DND-41 (cell line): ENCODE data around the gene HSD17B2.

Source experiments
- ATAC-seq: fragments of 200-7000 bp; cut with Tn5 transposase; 3 replicates; pipeline ENCODE4 v1.9.1; 2021; ENCODE audit warnings: low read depth; ENCODE audit not compliant: insufficient read depth
- DNase-seq: peaks from one replicate; pipeline ENCODE4 v3.0.0-alpha.2; 2020
- H2AFZ ChIP-seq: 2 replicates; pipeline ENCODE4 v1.6.0; 2012; ENCODE audit warnings: low read depth, low read length
- H3K27ac ChIP-seq: 2 replicates; pipeline ENCODE4 v1.5.1; 2012; ENCODE audit warnings: low read length, inconsistent platforms
- H3K27me3 ChIP-seq: fragments of 200-600 bp; sonication (generic); 2 replicates; pipeline ENCODE4 v1.6.0; 2012; ENCODE audit warnings: low read length, mild to moderate bottlenecking, inconsistent platforms; ENCODE audit not compliant: insufficient read depth, poor library complexity
- H3K36me3 ChIP-seq: 2 replicates; pipeline ENCODE4 v1.5.1; 2012; ENCODE audit warnings: low read length, inconsistent platforms; ENCODE audit not compliant: insufficient read depth
- H3K4me1 ChIP-seq: 2 replicates; pipeline ENCODE4 v1.5.1; 2012; ENCODE audit warnings: mild to moderate bottlenecking, low read length; ENCODE audit not compliant: insufficient read depth
- H3K4me2 ChIP-seq: 2 replicates; pipeline ENCODE4 v1.6.0; 2012; ENCODE audit warnings: mild to moderate bottlenecking, moderate library complexity, low read length, inconsistent platforms; ENCODE audit not compliant: insufficient read depth
- H3K4me3 ChIP-seq, 2 experiments: fragments of 200-600 bp in 1 of 2; shearing (Covaris generic) in 1 of 2; 2 replicates each; pipeline ENCODE4 v1.5.1; 2012 to 2016; ENCODE audit warnings: inconsistent platforms in 2 of 2, low read length in 2 of 2, mild to moderate bottlenecking in 2 of 2, low read depth in 1 of 2, moderate library complexity in 1 of 2
- H3K79me2 ChIP-seq: 2 replicates; pipeline ENCODE4 v1.6.0; 2012; ENCODE audit warnings: low read length, inconsistent platforms; ENCODE audit not compliant: insufficient read depth
- H3K9ac ChIP-seq: 2 replicates; pipeline ENCODE4 v1.6.0; 2012; ENCODE audit warnings: low read depth, mild to moderate bottlenecking, inconsistent platforms, low read length, moderate library complexity
- H3K9me3 ChIP-seq: 2 replicates; pipeline ENCODE4 v1.5.1; 2012; ENCODE audit warnings: low read length, moderate library complexity, mild to moderate bottlenecking, inconsistent platforms; ENCODE audit not compliant: insufficient read depth, severe bottlenecking
- H4K20me1 ChIP-seq: 2 replicates; pipeline ENCODE4 v1.6.0; 2012; ENCODE audit warnings: low read length; ENCODE audit not compliant: insufficient read depth
- EZH2 ChIP-seq: IDR thresholded peaks from 3 replicates; pipeline ENCODE4 v1.6.1; 2012; ENCODE audit warnings: borderline replicate concordance, low read depth, mild to moderate bottlenecking, moderate library complexity, low read length, inconsistent platforms; ENCODE audit not compliant: severe bottlenecking
- TF ChIP-seq, protein P1 (sequence below): IDR thresholded peaks from 2 replicates; pipeline ENCODE4 v1.5.1; 2012; ENCODE audit warnings: borderline replicate concordance, low read length, moderate library complexity, mild to moderate bottlenecking; ENCODE audit not compliant: poor library complexity, severe bottlenecking; ENCODE audit errors: extremely low read depth

The HSD17B2 gene

GRCh38 chr16:82085011-82085779 lies 50.1 kb downstream of the HSD17B2 start:
- H3K79me2 ChIP-seq: no peaks in the 10 kb centered on the region
- H2AFZ ChIP-seq: no peak overlapping the region
- H3K4me2 ChIP-seq: no peak overlapping the region
- no peaks in the 10 kb centered on the region for H3K4me1 ChIP-seq
- H3K9ac ChIP-seq: no peak overlapping the region
- no peaks in the 10 kb centered on the region for H4K20me1 ChIP-seq
- ATAC-seq (no peak), DNase-seq (no peak)
- H3K4me3 ChIP-seq: no peak overlapping the region
- TF ChIP-seq, protein P1, sequence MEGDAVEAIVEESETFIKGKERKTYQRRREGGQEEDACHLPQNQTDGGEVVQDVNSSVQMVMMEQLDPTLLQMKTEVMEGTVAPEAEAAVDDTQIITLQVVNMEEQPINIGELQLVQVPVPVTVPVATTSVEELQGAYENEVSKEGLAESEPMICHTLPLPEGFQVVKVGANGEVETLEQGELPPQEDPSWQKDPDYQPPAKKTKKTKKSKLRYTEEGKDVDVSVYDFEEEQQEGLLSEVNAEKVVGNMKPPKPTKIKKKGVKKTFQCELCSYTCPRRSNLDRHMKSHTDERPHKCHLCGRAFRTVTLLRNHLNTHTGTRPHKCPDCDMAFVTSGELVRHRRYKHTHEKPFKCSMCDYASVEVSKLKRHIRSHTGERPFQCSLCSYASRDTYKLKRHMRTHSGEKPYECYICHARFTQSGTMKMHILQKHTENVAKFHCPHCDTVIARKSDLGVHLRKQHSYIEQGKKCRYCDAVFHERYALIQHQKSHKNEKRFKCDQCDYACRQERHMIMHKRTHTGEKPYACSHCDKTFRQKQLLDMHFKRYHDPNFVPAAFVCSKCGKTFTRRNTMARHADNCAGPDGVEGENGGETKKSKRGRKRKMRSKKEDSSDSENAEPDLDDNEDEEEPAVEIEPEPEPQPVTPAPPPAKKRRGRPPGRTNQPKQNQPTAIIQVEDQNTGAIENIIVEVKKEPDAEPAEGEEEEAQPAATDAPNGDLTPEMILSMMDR: no peak
- no peak for TF ChIP-seq EZH2
- H3K27me3 ChIP-seq: no peaks in the 10 kb centered on the region
- H3K36me3 ChIP-seq: no peaks in the 10 kb centered on the region
- H3K27ac ChIP-seq: no peak overlapping the region
- H3K9me3 ChIP-seq: no peaks in the 10 kb centered on the region

- ATAC-seq (no peak), DNase-seq (no peak)
- Histone ChIP-seq H4K20me1 (no peaks in the 10 kb centered on the region), H2AFZ (no peak overlapping the region), H3K79me2 (no peaks in the 10 kb centered on the region), H3K9ac (no peak overlapping the region), H3K4me1 (no peaks in the 10 kb centered on the region), H3K27ac (no peak overlapping the region), H3K9me3 (no peaks in the 10 kb centered on the region), H3K36me3 (no peaks in the 10 kb centered on the region), H3K27me3 (no peaks in the 10 kb centered on the region), H3K4me2 (no peak overlapping the region), H3K4me3 (no peak overlapping the region)
- no peak for TF ChIP-seq EZH2
- TF ChIP-seq, protein P1: no peak
These were observed 53.4 kb downstream of the HSD17B2 start for GRCh38 chr16:82088483-82088882.

DNA sequence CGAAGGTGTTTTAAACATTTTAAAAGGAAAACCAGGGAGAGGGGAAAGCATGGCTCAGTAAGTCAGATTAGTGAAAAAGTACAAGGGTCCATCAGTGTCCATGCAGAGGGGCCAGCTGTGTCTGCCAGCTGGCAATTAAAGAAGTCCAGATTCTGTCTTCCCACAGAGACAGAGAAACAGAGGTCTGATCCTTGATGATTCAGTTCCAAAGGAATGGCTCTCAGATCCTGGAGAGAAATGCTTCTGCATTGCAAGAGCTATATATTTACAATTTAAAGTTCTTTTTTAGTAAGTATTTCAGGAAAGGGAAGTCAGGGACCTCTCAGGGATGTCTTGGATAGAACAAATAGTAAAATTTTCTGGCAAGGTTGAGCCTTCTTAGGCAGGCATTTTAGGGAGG lies 56.2 kb downstream of the HSD17B2 start:
- ATAC-seq (no peak), DNase-seq (no peak)
- no peaks in the 10 kb centered on the region for H3K79me2 ChIP-seq
- TF ChIP-seq, protein P1: no peak
- no peak overlapping the region for H3K27ac ChIP-seq
- no peak overlapping the region for H3K4me3 ChIP-seq
- H3K4me2 ChIP-seq: no peak overlapping the region
- no peak overlapping the region for H3K9ac ChIP-seq
- no peak overlapping the region for H2AFZ ChIP-seq
- H3K9me3 ChIP-seq: no peaks in the 10 kb centered on the region
- no peaks in the 10 kb centered on the region for H4K20me1 ChIP-seq
- no peaks in the 10 kb centered on the region for H3K4me1 ChIP-seq
- H3K27me3 ChIP-seq: no peaks in the 10 kb centered on the region
- H3K36me3 ChIP-seq: no peaks in the 10 kb centered on the region
